ENCODE results near the gene S100PBP.

S100PBP gene

GRCh38 chr1:32890516-32891240 lies 73.2 kb downstream of the S100PBP start:
- no peak overlapping the region for H3K27ac ChIP-seq
- no peak for TF ChIP-seq ZFX (IDR thresholded peaks at IDR 0.05)
- TF ChIP-seq, protein P1, sequence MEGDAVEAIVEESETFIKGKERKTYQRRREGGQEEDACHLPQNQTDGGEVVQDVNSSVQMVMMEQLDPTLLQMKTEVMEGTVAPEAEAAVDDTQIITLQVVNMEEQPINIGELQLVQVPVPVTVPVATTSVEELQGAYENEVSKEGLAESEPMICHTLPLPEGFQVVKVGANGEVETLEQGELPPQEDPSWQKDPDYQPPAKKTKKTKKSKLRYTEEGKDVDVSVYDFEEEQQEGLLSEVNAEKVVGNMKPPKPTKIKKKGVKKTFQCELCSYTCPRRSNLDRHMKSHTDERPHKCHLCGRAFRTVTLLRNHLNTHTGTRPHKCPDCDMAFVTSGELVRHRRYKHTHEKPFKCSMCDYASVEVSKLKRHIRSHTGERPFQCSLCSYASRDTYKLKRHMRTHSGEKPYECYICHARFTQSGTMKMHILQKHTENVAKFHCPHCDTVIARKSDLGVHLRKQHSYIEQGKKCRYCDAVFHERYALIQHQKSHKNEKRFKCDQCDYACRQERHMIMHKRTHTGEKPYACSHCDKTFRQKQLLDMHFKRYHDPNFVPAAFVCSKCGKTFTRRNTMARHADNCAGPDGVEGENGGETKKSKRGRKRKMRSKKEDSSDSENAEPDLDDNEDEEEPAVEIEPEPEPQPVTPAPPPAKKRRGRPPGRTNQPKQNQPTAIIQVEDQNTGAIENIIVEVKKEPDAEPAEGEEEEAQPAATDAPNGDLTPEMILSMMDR (conservative IDR thresholded peaks at IDR 0.05) = no peak

DNA sequence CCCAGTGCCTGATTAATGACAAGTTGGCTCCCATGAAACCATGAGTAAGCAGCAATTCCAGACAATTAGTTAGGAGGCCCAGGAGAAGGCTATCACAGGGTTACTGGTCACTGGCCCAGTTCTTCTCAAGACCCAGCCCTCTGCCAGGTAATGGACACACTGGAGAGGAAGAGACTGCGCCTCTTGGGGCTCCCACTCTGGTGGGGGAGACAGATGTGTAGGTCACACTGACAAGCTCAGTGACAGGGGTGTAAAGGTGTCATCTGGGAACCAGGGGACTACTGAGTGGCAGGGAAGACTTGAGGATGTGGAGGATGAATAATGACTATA lies 73.8 kb downstream of the S100PBP start:
- TF ChIP-seq, protein P1 (conservative IDR thresholded peaks at IDR 0.05) = no peak
- TF ChIP-seq ZFX (IDR thresholded peaks at IDR 0.05) = no peak
- no peak overlapping the region for H3K27ac ChIP-seq

GRCh38 chr1:32891630-32892029 lies 74.2 kb downstream of the S100PBP start:
- H3K27ac ChIP-seq = no peak overlapping the region
- TF ChIP-seq, protein P1 (conservative IDR thresholded peaks at IDR 0.05) = no peak
- TF ChIP-seq ZFX (IDR thresholded peaks at IDR 0.05) = no peak

DNA sequence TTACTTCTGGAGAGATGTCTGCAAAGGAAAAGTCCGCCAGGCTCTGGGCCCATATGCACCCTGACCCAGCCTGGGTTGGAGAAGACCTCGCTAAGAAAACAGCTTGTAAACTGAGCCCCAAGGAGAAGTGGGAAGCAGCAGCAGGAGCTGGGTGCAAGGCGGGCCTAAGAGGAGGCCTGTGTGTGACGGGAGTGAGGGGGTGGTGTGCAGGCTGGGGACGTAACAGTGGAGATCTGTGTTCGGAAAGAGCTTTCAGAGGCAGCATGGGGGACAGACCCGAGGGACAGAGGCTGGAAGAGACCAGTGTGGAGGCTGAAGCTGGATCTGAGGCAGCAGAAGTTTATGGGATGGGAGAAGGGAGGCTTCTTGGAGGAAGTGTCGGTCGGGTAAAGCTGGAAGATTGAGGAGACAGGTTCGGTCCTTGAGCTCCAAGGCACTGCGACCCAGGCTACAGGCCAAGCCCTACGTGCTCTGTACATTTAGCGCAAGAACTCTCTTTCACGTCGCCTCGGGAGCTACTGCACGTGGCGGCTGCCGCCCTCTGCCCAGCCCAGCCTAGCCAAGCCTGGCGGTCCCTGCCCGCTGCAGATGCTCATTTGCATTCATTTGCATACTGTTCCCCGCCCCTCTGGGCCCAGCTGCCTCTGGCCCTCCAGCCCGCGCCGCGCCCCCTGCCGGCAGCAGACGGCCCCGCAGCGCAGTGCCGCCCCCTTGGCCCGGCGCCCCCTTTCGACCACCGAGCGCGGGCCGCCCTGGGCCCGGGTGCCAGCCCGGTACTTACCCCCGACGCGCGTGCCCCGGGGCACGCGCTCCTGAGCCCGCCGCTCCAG lies 75.1 kb downstream of the S100PBP start:
- TF ChIP-seq, protein P1 (conservative IDR thresholded peaks at IDR 0.05) = no peak; the same call in 1 of the 2 replicates
- no peak for TF ChIP-seq ZFX (IDR thresholded peaks at IDR 0.05)
- no peak overlapping the region for H3K27ac ChIP-seq

GRCh38 chr1:32893198-32894018 lies 76.0 kb downstream of the S100PBP start:
- no peak for TF ChIP-seq ZFX (IDR thresholded peaks at IDR 0.05)
- TF ChIP-seq, protein P1 (conservative IDR thresholded peaks at IDR 0.05) = no peak; the same call in 1 of the 2 replicates
- H3K27ac ChIP-seq = no peak overlapping the region

GRCh38 chr1:32894019-32894600 lies 76.7 kb downstream of the S100PBP start:
- TF ChIP-seq, protein P1 (conservative IDR thresholded peaks at IDR 0.05) = no peak
- TF ChIP-seq ZFX (IDR thresholded peaks at IDR 0.05) = no peak
- no peak overlapping the region for H3K27ac ChIP-seq
